ENCODE measurements around the gene LBHD1. TPM values are rescaled to one million over a fixed set of nuclear protein-coding genes. Genes with fewer than 3 reads are reported as not detected.

LBHD1 gene
- total RNA-seq, 1 experiment from 2014 or later = 8.7 TPM

DNA sequence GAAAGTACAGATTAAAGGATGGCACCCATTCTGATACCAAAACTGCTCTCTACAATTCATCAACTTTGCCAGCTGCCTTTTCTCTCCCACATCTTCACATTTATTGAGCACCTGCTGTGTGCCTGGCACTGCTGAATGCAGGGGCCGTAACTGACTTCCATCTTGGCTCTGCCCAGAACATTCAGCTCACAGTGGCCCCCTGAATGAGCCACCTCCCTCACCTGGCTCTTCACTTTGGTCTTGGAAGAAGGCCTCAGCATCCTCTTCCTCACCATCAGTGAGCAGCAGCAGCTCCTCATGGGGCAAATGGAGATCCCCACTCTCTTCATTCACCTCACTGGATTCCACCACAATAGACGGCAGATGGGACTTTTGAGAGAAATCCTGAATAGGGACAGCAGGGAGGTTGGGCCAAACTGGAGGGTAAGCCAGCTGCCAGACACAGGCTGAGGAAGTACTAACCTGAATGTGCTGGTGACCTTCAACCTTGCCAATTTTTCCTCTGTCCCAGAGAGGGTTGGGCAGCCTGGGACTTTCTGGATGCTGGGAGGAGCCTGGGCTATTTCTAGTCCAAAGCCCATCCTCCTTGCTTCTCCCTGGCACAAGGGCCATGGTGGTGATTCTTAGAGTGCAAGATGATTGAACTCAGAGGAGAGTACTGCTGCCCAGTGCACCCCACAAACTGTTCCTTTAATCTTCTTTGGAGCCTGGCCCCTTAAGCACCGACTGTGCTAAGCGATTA, 2.5 kb downstream of the LBHD1 start:
- no peaks in the 10 kb centered on the region for H3K9me3 Mint-ChIP-seq (ENCODE audit: unreplicated experiment)
- BruUV-seq (replicated peaks) = no TSS peak
- H3K27me3 Mint-ChIP-seq (ENCODE audit: insufficient read depth, unreplicated experiment) = no peaks in the 10 kb centered on the region
- POLR2A ChIA-PET = interaction anchor here (0.5 to 10.6 kb wide), 16 partner anchors 9 to 121 kb away, joined by 3 to 182 read pairs (median 5); partner anchors contain the start of genes B3GAT3, EEF1G, GANAB and HNRNPUL2
- H3K4me1 Mint-ChIP-seq (ENCODE audit: insufficient read depth, unreplicated experiment) = peaks cover 5% of the 10 kb centered on the region
- CTCF ChIA-PET = interaction anchor here (0.6 to 1.0 kb wide), 3 partner anchors 38 to 290 kb away, joined by 3 to 4 read pairs (median 3); partner anchors contain the start of genes EEF1G and GNG3
- peaks cover 74% of the 10 kb centered on the region for H3K36me3 Mint-ChIP-seq (ENCODE audit: insufficient read depth, unreplicated experiment)
- DNase-seq (ENCODE audit: unreplicated experiment) = peak; percentile 49
- no peak overlapping the region for H3K4me3 Mint-ChIP-seq (ENCODE audit: unreplicated experiment)
- H3K27ac Mint-ChIP-seq (ENCODE audit: low read depth, unreplicated experiment) = peak overlapping the region; percentile 95
- TF ChIP-seq, protein P1, sequence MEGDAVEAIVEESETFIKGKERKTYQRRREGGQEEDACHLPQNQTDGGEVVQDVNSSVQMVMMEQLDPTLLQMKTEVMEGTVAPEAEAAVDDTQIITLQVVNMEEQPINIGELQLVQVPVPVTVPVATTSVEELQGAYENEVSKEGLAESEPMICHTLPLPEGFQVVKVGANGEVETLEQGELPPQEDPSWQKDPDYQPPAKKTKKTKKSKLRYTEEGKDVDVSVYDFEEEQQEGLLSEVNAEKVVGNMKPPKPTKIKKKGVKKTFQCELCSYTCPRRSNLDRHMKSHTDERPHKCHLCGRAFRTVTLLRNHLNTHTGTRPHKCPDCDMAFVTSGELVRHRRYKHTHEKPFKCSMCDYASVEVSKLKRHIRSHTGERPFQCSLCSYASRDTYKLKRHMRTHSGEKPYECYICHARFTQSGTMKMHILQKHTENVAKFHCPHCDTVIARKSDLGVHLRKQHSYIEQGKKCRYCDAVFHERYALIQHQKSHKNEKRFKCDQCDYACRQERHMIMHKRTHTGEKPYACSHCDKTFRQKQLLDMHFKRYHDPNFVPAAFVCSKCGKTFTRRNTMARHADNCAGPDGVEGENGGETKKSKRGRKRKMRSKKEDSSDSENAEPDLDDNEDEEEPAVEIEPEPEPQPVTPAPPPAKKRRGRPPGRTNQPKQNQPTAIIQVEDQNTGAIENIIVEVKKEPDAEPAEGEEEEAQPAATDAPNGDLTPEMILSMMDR (IDR thresholded peaks at IDR 0.05; ENCODE audit: unreplicated experiment) = no peak
- intact Hi-C loops (cut with micrococcal nuclease) = loop anchor here (5.0 kb wide), 1 partner anchor 77 kb away; the partner anchor contains the start of gene TUT1

DNA sequence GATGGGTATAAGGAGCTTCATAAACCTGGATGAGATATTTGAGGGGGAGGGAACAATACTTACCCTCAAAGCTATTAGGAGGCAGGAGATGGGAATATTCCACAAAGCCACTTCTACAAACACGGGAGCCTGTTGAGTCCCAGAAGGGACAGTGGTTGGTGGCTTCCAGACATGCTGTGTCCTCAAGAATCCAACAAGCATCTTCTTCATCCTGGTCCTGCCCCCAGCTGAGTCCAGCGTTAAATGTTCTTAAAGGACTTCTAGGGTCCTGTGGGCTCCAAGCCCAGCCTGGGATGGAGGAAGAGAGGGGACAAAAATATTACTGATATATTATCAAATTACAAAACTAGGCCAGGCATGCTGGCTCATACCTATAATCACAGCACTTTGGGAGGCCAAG, 4.6 kb downstream of the LBHD1 start:
- CTCF ChIA-PET = interaction anchor here (0.6 to 1.9 kb wide), 9 partner anchors 9 to 1239 kb away, joined by 3 to 15 read pairs (median 3); partner anchors contain the start of gene UBXN1
- BruUV-seq (replicated peaks) = no TSS peak
- H3K27ac Mint-ChIP-seq (ENCODE audit: low read depth, unreplicated experiment) = peak overlapping the region; percentile 91
- H3K4me1 Mint-ChIP-seq (ENCODE audit: insufficient read depth, unreplicated experiment) = peaks cover 5% of the 10 kb centered on the region
- H3K4me3 Mint-ChIP-seq (ENCODE audit: unreplicated experiment) = peak overlapping the region; percentile 98
- no peaks in the 10 kb centered on the region for H3K9me3 Mint-ChIP-seq (ENCODE audit: unreplicated experiment)
- intact Hi-C loops (cut with micrococcal nuclease) = no loop called here
- TF ChIP-seq, protein P1 (IDR thresholded peaks at IDR 0.05; ENCODE audit: unreplicated experiment) = no peak
- H3K27me3 Mint-ChIP-seq (ENCODE audit: insufficient read depth, unreplicated experiment) = no peaks in the 10 kb centered on the region
- POLR2A ChIA-PET = interaction anchor here (0.7 to 10.6 kb wide), 21 partner anchors 11 to 214 kb away, joined by 3 to 222 read pairs (median 7); partner anchors contain the start of genes AHNAK, B3GAT3, EEF1G and GANAB
- DNase-seq (ENCODE audit: unreplicated experiment) = no peak
- H3K36me3 Mint-ChIP-seq (ENCODE audit: insufficient read depth, unreplicated experiment) = peaks cover 69% of the 10 kb centered on the region

DNA sequence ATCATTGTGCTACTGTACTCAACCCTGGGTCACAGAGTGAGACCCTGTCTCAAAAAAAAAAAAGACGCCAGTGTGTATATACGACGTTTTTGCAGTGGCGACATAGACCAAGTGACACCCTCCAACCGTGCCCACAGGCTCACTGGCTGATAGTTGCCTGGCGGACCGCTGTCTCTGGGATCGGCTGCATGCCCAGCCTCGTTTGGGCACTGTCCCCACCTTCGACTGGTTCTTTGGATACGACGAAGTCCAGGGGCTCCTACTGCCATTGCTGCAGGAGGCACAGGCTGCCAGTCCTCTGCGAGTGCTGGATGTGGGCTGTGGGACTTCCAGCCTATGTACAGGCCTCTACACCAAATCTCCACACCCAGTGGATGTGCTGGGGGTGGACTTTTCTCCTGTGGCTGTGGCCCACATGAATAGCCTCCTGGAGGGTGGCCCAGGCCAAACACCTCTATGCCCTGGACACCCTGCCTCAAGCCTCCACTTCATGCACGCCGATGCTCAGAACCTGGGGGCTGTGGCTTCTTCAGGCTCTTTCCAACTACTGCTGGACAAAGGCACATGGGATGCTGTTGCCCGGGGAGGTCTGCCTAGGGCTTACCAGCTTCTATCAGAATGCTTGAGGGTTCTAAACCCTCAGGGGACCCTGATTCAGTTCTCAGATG, 5.7 kb downstream of the LBHD1 start:
- Mint-ChIP-seq H3K36me3 (ENCODE audit: insufficient read depth, unreplicated experiment) (peaks cover 70% of the 10 kb centered on the region), H3K4me1 (ENCODE audit: insufficient read depth, unreplicated experiment) (peaks cover 5% of the 10 kb centered on the region), H3K9me3 (ENCODE audit: unreplicated experiment) (no peaks in the 10 kb centered on the region), H3K27ac (ENCODE audit: low read depth, unreplicated experiment) (peak overlapping the region; percentile 91), H3K27me3 (ENCODE audit: insufficient read depth, unreplicated experiment) (no peaks in the 10 kb centered on the region), H3K4me3 (ENCODE audit: unreplicated experiment) (peak overlapping the region; percentile 98)
- TF ChIP-seq, protein P1 (IDR thresholded peaks at IDR 0.05; ENCODE audit: unreplicated experiment) = no peak
- BruUV-seq (replicated peaks) = no TSS peak
- ChIA-PET POLR2A (interaction anchor here (0.6 to 10.6 kb wide), 37 partner anchors 7 to 1749 kb away, joined by 3 to 222 read pairs (median 7); partner anchors contain the start of genes B3GAT3, EEF1G, GANAB and HNRNPUL2), CTCF (interaction anchor here (0.6 to 1.9 kb wide), 7 partner anchors 9 to 1238 kb away, joined by 3 to 13 read pairs (median 3); no protein-coding TSS in a partner anchor)
- DNase-seq (ENCODE audit: unreplicated experiment) = peak; percentile 16
- intact Hi-C loops (cut with micrococcal nuclease) = no loop called here
